Heart left ventricle (tissue), 16 donors: ENCODE data around the gene C1QTNF6. TPM values are rescaled to one million over a fixed set of nuclear protein-coding genes. Genes with fewer than 3 reads are reported as not detected.

Experiments used
- ATAC-seq, 4 donors: fragments of 200-7000 bp; cut with Tn5 transposase; one replicate each; pipeline ENCODE4 v1.9.1; 2020 to 2022; ENCODE audit warnings: moderate library complexity in 4 of 4, mild to moderate bottlenecking in 3 of 4, moderate number of reproducible peaks in 1 of 4
- DNase-seq, 5 donors: peaks; one replicate each; pipeline ENCODE4 v3.0.0-alpha.2; 2020
- H3K27ac ChIP-seq, 12 donors: fragments of 200-600 bp; sonication (generic) in 4 of 12; one replicate each; pipeline versions ENCODE4 v1.5.0 to v1.8.0; 2016 to 2022; ENCODE audit warnings: mild to moderate bottlenecking in 2 of 12
- H3K27me3 ChIP-seq, 9 donors: fragments of 200-600 bp; sonication (generic) in 2 of 9; one replicate each; pipeline versions ENCODE4 v1.5.1 to v1.8.0; 2016 to 2022; ENCODE audit warnings: mild to moderate bottlenecking in 3 of 9
- H3K36me3 ChIP-seq, 9 donors: fragments of 200-600 bp; sonication (generic) in 2 of 9; one replicate each; pipeline versions ENCODE4 v1.5.0 to v1.8.0; 2018 to 2022; ENCODE audit warnings: mild to moderate bottlenecking in 2 of 9
- H3K4me1 ChIP-seq, 12 donors: fragments of 200-600 bp; sonication (generic) in 4 of 12; one replicate each; pipeline versions ENCODE4 v1.5.0 to v1.8.0; 2016 to 2022; ENCODE audit warnings: mild to moderate bottlenecking in 3 of 12
- H3K4me3 ChIP-seq, 12 donors: fragments of 200-600 bp; sonication (generic) in 4 of 12; one replicate each; pipeline versions ENCODE4 v1.5.0 to v1.8.0; 2017 to 2022; ENCODE audit warnings: mild to moderate bottlenecking in 9 of 12, moderate library complexity in 4 of 12
- H3K9me3 ChIP-seq, 12 donors: fragments of 200-600 bp; sonication (generic) in 4 of 12; one replicate each; pipeline versions ENCODE4 v1.5.0 to v1.8.0; 2016 to 2022; ENCODE audit warnings: mild to moderate bottlenecking in 1 of 12
- CTCF ChIP-seq, 12 donors: fragments of 200-600 bp; sonication (generic) in 4 of 12; IDR thresholded peaks; one replicate each; pipeline versions ENCODE4 v1.5.0 to v1.8.0; 2018 to 2022; ENCODE audit warnings: antibody characterized with exemption in 12 of 12, mild to moderate bottlenecking in 5 of 12
- POLR2A ChIP-seq, 2 donors: fragments of 450-650 bp; IDR thresholded peaks; one replicate each; pipeline ENCODE4 v1.6.1; 2017; ENCODE audit warnings: antibody characterized with exemption in 2 of 2, mild to moderate bottlenecking in 2 of 2, moderate library complexity in 2 of 2
- WGBS, 4 donors: extraction: QIAGEN DNeasy Blood & Tissue Kit in 2 of 4; methylation state at CpG; one replicate each; pipeline versions ENCODE4 v1.1.5 to v1.1.7; 2013 to 2018; 5-methylcytosine and 5-hydroxymethylcytosine counted together
- intact Hi-C, 10 donors: fragments of 100-400 bp; cut with DNase I; formaldehyde crosslinking; loops; one replicate each; pipeline versions ENCODE4 v1.11.1 to v1.14.2; 2022
- polyA plus RNA-seq, 2 donors: library from polyadenylated mRNA; stranded (reverse); fragments of 200-250 nt; gene quantifications; one replicate each; pipeline ENCODE4 v1.2.3, GENCODE V29; 2013
- total RNA-seq, 9 donors: library from RNA; depleted of rRNA in 2 of 9; stranded (reverse); fragments of >200 nt in 2 of 9; fragmentation: NEBNext Ultra II Directional in 3 of 9; extraction: Animal tissue kit (Norgen Biotek cat#: 25700) in 3 of 9; gene quantifications; one replicate each; pipeline versions ENCODE4 v1.1.0 to v1.2.4, GENCODE V29; 2016 to 2023
- donor health status: ischemic (EF 13 %, LVEDD 7.1; RV severe dilation, severe dysfunction).
- donor health status: healthy with polysubstance abuse.
- donor health status: DM: no; HTN: yes; CAD: no.
- donor health status: DM: no; HTN: no; CAD: no.
- donor health status: ischemic (EF 25% LVEDD 6.9; RV normal size, moderate dysfunction).
- donor health status: ischemic (EF 25% LVEDD 5.7; RV mildly dilated, moderate dysfunction).
- donor health status: healthy.
- donor health status: DM: yes; HTN: yes; CAD: no.
- donor health status: ischemic (EF 35%, LVEDD 5.7; RV mildly dilated, moderate dysfunction).
- donor health status: nonischemic (EF 11% LVEDD 7.7; RV severe dilation, severe dysfunction).
- donor health status: DM: yes; HTN: yes; CAD: no.
- donor health status: PGD.
- donor health status: ischemic (EF 29% LVEDD 5.4; RV normal size, mild dysfunction).
- donor health status: nonischemic (EF 23%, LVEDD 6.1; RV moderate dilation, normal function).

The C1QTNF6 gene
- total and polyA plus RNA-seq, 11 donors, result 0.31 to 11.9 (median 1.4) TPM

DNA sequence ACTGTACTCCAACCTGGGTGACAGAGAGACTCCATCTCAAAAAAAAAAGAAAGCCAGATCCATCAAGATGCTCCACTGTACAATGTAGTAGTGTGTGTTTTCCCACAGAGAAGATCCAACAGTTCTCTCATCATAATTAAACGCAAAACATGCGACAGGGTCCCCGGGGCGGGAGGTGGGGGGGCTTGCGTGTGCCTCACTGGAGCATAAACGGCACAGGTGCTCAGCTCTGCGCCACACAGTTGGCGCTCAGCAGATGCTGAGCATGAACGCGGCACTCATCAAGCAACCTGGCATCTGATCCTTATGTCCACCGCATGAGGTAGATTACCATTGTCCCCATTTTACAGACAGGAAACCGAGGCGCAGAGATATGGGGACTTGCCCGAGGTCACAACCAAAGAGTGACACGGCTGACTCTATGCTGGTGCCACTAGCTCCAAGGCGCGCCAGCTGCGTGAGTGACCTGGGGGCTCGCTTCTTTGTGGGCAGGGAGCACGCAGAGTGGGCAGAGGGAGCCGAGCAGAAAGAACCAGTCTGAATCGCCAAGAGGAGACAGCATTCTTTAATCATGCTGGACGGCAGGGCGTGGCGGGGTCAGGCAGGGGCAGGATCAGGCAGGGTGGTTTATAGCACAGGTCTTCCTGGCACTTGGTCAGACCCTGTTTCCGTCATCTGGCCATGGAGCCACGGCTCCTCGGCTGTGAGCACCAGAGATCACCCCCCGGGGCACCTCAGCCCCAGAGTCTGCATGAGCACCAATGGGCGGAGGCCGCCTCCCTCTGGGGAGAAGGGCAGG lies 8.2 kb downstream of the C1QTNF6 start:
- intact Hi-C loops, result no loop called here
- no peaks in the 10 kb centered on the region for H3K9me3 ChIP-seq
- peaks cover 0 to 3% (median 0%) of the 10 kb centered on the region in 9 donors for H3K36me3 ChIP-seq
- no peaks in the 10 kb centered on the region for H3K27me3 ChIP-seq
- no peak for ATAC-seq
- H3K4me1 ChIP-seq, result peaks cover 12 to 55% (median 38%) of the 10 kb centered on the region in 12 donors
- TF ChIP-seq POLR2A (IDR thresholded peaks at IDR 0.05) (no peak), CTCF (IDR thresholded peaks at IDR 0.05) (no peak)
- 82 to 88% (median 88%) methylated on average over 24 to 31 of the region's 31 CpGs for WGBS, 4 donors
- no peak overlapping the region for H3K4me3 ChIP-seq
- H3K27ac ChIP-seq, result no peak overlapping the region
- peak in 2 of 5 donors; percentile 23 to 28 for DNase-seq

GRCh38 chr22:37179126-37179470 lies 8.9 kb downstream of the C1QTNF6 start:
- TF ChIP-seq POLR2A (IDR thresholded peaks at IDR 0.05) (no peak), CTCF (IDR thresholded peaks at IDR 0.05) (no peak)
- Histone ChIP-seq H3K9me3 (no peaks in the 10 kb centered on the region), H3K36me3 (peaks cover 0 to 3% (median 0%) of the 10 kb centered on the region in 9 donors), H3K27me3 (no peaks in the 10 kb centered on the region), H3K27ac (peak overlapping the region in 3 of 12 donors; percentile 19 to 42 (median 30)), H3K4me1 (peaks cover 12 to 53% (median 40%) of the 10 kb centered on the region in 12 donors), H3K4me3 (no peak overlapping the region)
- peak in 1 of 5 donors; percentile 16 for DNase-seq
- intact Hi-C loops, result no loop called here
- 67 to 85% (median 78%) methylated on average over 10 of the region's 10 CpGs for WGBS, 4 donors
- no peak for ATAC-seq

DNA sequence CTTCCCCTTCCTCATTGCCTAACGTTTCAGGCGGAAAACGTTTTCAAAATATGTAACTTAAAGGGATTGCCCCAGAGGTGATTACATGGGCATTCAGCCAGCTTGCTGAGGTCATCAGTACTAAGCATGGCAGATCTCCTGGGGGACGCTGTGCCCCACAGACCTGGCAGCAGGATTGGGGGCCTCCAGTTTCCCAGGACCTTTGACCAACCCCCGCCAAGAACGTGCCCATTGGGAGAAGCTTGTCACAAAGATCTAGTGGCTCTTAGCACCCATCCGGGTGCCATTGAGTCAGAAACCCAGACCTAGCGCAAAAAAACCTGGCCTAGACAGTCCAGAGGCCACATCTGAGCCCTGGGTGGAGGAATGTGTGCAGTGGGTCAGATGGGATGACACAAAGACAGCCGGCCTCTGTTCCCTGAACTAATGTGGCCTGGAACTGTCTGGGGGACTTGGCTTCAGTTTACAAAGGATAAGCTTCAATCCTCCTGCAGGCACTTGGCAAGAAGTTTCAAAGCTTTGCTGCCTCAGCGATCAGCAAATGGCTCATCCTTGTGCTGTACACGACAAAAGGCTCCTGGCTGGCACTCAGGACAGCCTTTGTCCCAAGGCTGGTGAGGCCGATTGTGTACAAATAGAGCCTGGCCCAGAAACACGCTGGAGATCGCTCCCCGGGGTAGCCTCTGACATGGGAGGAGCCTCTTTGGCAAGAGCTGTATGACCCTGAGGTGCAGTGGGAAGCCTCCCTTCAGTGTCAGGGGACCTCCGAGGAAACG lies 9.5 kb downstream of the C1QTNF6 start:
- ATAC-seq, result peak in 2 of 4 donors; percentile 3 to 16
- H3K36me3 ChIP-seq, result peaks cover 0 to 3% (median 0%) of the 10 kb centered on the region in 9 donors
- no peak for TF ChIP-seq POLR2A (IDR thresholded peaks at IDR 0.05)
- TF ChIP-seq CTCF (IDR thresholded peaks at IDR 0.05), result no peak
- intact Hi-C loops, result no loop called here
- H3K4me1 ChIP-seq, result peaks cover 12 to 51% (median 40%) of the 10 kb centered on the region in 12 donors
- no peaks in the 10 kb centered on the region for H3K27me3 ChIP-seq
- DNase-seq, result peak in 1 of 5 donors; percentile 48
- no peaks in the 10 kb centered on the region for H3K9me3 ChIP-seq
- 33 to 59% (median 42%) methylated on average over 15 to 17 of the region's 17 CpGs for WGBS, 4 donors
- H3K4me3 ChIP-seq, result no peak overlapping the region
- H3K27ac ChIP-seq, result peak overlapping the region in 5 of 12 donors; percentile 1 to 42 (median 30)

- ATAC-seq (no peak), DNase-seq (peak in 1 of 5 donors; percentile 5)
- Histone ChIP-seq H3K27me3 (no peaks in the 10 kb centered on the region), H3K36me3 (no peaks in the 10 kb centered on the region), H3K4me1 (peaks cover 12 to 50% (median 40%) of the 10 kb centered on the region in 12 donors), H3K4me3 (no peak overlapping the region), H3K9me3 (no peaks in the 10 kb centered on the region), H3K27ac (peak overlapping the region in 1 of 12 donors; percentile 42)
- intact Hi-C loops, result no loop called here
- TF ChIP-seq CTCF (IDR thresholded peaks at IDR 0.05), result no peak
- no peak for TF ChIP-seq POLR2A (IDR thresholded peaks at IDR 0.05)
- WGBS, 4 donors, result 95 to 98% (median 96%) methylated on average over 3 of the region's 3 CpGs
These were observed 10.3 kb downstream of the C1QTNF6 start for GRCh38 chr22:37177755-37178154.
